Thoracic aorta endothelial cell (primary cell): ENCODE measurements around the gene CASP7. TPM values are rescaled to one million over a fixed set of nuclear protein-coding genes. Genes with fewer than 3 reads are reported as not detected.

Experiments used
- total RNA-seq: library from RNA; depleted of rRNA; stranded (reverse); fragments of >200 nt; gene quantifications from 2 replicates; pipeline ENCODE4 v1.2.3, GENCODE V29; 2012

Gene CASP7
- 36.2 and 44.7 TPM in 2 replicates for total RNA-seq

DNA sequence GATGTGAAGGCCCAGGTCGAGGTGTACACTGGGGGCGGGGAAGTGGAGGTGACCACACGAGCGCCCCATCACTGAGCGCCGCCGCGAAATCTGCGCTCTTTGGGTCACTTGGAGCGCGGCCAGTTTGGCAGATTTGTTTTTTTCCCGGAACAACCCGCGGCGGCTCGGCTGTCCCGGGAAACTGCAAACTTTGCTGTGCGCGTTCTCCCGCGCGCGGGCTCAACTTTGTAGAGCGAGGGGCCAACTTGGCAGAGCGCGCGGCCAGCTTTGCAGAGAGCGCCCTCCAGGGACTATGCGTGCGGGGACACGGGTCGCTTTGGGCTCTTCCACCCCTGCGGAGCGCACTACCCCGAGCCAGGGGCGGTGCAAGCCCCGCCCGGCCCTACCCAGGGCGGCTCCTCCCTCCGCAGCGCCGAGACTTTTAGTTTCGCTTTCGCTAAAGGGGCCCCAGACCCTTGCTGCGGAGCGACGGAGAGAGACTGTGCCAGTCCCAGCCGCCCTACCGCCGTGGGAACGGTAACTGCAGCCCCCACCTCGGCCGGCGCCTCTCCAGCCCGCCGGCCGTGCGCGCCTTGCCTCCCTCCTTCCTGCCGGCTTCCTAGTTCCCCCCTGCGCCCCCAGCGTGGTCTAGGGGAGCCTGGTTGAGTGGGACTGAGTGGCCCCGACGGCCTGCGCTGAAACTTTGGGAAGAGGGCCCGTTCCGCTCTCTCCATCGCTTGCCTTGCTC lies at the start of gene CASP7:
CASP7 (plus strand) TSS at position 450 of the 727 bp plus-strand sequence. CDS start 17,582 bp downstream, outside the sequence.

GRCh38 chr10:113663908-113664307 lies 15.8 kb upstream of the CASP7 start, which contains the start of gene NRAP:
Gene NRAP (minus strand): TSS chr10:113664041. CDS start chr10:113663882, 159 bp downstream.

GRCh38 chr10:113751181-113751732 lies 71.5 kb downstream of the CASP7 start, which contains the start of gene PLEKHS1:
Gene PLEKHS1 (plus strand): TSS chr10:113751682. CDS start chr10:113755278, 3,596 bp downstream.

Other genes with a start within 250 kb of the CASP7 start
- gene HABP2, start 126.9 kb upstream of the CASP7 start, total RNA-seq: not detected in 2 replicates
- gene NRAP, start 15.9 kb upstream of the CASP7 start, total RNA-seq: not detected in 2 replicates
- not detected in 2 replicates for gene PLEKHS1, start 71.8 kb downstream of the CASP7 start, total RNA-seq
- gene DCLRE1A, start 174.2 kb downstream of the CASP7 start, total RNA-seq: 8.8 and 10.5 TPM in 2 replicates
- 27.0 and 29.7 TPM in 2 replicates for gene NHLRC2, start 174.7 kb downstream of the CASP7 start, total RNA-seq